Fibroblast of the aortic adventitia (primary cell): ENCODE results near the gene ADGRF4. TPM values are rescaled to one million over a fixed set of nuclear protein-coding genes. Genes with fewer than 3 reads are reported as not detected.

Source experiments
- DNase-seq: peaks from one replicate; pipeline ENCODE4 v3.0.0-alpha.2; 2010; ENCODE audit warnings: low read depth
- H3K4me3 ChIP-seq: 2 replicates; pipeline ENCODE4 v1.5.1; 2011; ENCODE audit warnings: low read depth, mild to moderate bottlenecking, control low read depth, low read length, moderate library complexity
- CTCF ChIP-seq: IDR thresholded peaks from 2 replicates; pipeline ENCODE4 v1.5.1; 2011; ENCODE audit warnings: mild to moderate bottlenecking, low read length, control low read depth, inconsistent platforms; ENCODE audit not compliant: insufficient read depth
- total RNA-seq: library from RNA; depleted of rRNA; stranded (reverse); fragments of >200 nt; gene quantifications from 2 replicates; pipeline ENCODE4 v1.2.3, GENCODE V29; 2012; ENCODE audit warnings: low replicate concordance

Gene ADGRF4
- total RNA-seq, 1 donor, result 2.7 TPM

- no peak for DNase-seq
- no peak for TF ChIP-seq CTCF
- no peak overlapping the region for H3K4me3 ChIP-seq
Observed at GRCh38 chr6:47680724-47681123, 17.7 kb upstream of the ADGRF4 start.

GRCh38 chr6:47681201-47681990 lies 17.0 kb upstream of the ADGRF4 start:
- no peak for DNase-seq
- TF ChIP-seq CTCF, result no peak
- no peak overlapping the region for H3K4me3 ChIP-seq

- no peak overlapping the region for H3K4me3 ChIP-seq
- DNase-seq, result no peak
- TF ChIP-seq CTCF, result no peak
Observed at GRCh38 chr6:47686411-47686810, 12.0 kb upstream of the ADGRF4 start.

GRCh38 chr6:47687432-47687831 lies 10.9 kb upstream of the ADGRF4 start:
- no peak for DNase-seq
- no peak overlapping the region for H3K4me3 ChIP-seq
- TF ChIP-seq CTCF, result no peak

GRCh38 chr6:47690214-47690613 lies 8.2 kb upstream of the ADGRF4 start:
- H3K4me3 ChIP-seq, result no peak overlapping the region
- no peak for TF ChIP-seq CTCF
- no peak for DNase-seq

- TF ChIP-seq CTCF, result no peak
- H3K4me3 ChIP-seq, result no peak overlapping the region
- DNase-seq, result no peak
Observed at GRCh38 chr6:47690791-47691190, 7.6 kb upstream of the ADGRF4 start.

- no peak overlapping the region for H3K4me3 ChIP-seq
- no peak for DNase-seq
- TF ChIP-seq CTCF, result no peak
Observed at GRCh38 chr6:47697925-47698324, 455 bp upstream of the ADGRF4 start.
